GM19193 (cell line): ENCODE results near the gene FAM20C.

Source experiments
- POLR2A ChIP-seq: IDR thresholded peaks from 4 replicates; pipeline ENCODE4 v1.6.1; 2011; ENCODE audit not compliant: insufficient read depth, insufficient read length; ENCODE audit errors: extremely low read depth

The FAM20C gene

GRCh38 chr7:265192-265997 lies 73.0 kb downstream of the FAM20C start:
- TF ChIP-seq POLR2A = no peak

- TF ChIP-seq POLR2A = no peak
Observed at GRCh38 chr7:265998-266850, 73.9 kb downstream of the FAM20C start.

GRCh38 chr7:266851-267840 lies 74.8 kb downstream of the FAM20C start:
- no peak for TF ChIP-seq POLR2A

GRCh38 chr7:268991-269390 lies 76.6 kb downstream of the FAM20C start:
- no peak for TF ChIP-seq POLR2A

- no peak for TF ChIP-seq POLR2A
Observed at GRCh38 chr7:269721-270120, 77.3 kb downstream of the FAM20C start.

GRCh38 chr7:270351-270983 lies 78.1 kb downstream of the FAM20C start:
- TF ChIP-seq POLR2A = no peak

- TF ChIP-seq POLR2A = no peak
Observed at GRCh38 chr7:271266-272107, 79.1 kb downstream of the FAM20C start.

- no peak for TF ChIP-seq POLR2A
Observed at GRCh38 chr7:272108-272615, 79.8 kb downstream of the FAM20C start.

- TF ChIP-seq POLR2A = no peak
Observed at GRCh38 chr7:272631-273030, 80.3 kb downstream of the FAM20C start.

GRCh38 chr7:273327-273726 lies 81.0 kb downstream of the FAM20C start:
- no peak for TF ChIP-seq POLR2A

- no peak for TF ChIP-seq POLR2A
Observed at GRCh38 chr7:274266-274665, 81.9 kb downstream of the FAM20C start.

- TF ChIP-seq POLR2A = no peak
Observed at GRCh38 chr7:276230-276835, 84.0 kb downstream of the FAM20C start.

- TF ChIP-seq POLR2A = no peak
Observed at GRCh38 chr7:277228-277627, 84.9 kb downstream of the FAM20C start.

GRCh38 chr7:278081-278480 lies 85.7 kb downstream of the FAM20C start:
- no peak for TF ChIP-seq POLR2A

- TF ChIP-seq POLR2A = no peak
Observed at GRCh38 chr7:279821-280220, 87.5 kb downstream of the FAM20C start.
